SK-N-SH treated with all-trans-retinoic acid at 6 μM for 48 hours (cell line): ENCODE results near the gene CBX7.

ENCODE experiments used
- ATAC-seq: fragments of 200-7000 bp; cut with Tn5 transposase; 3 replicates; pipeline ENCODE4 v1.9.1; 2020; ENCODE audit warnings: mild to moderate bottlenecking, moderate library complexity
- ARNTL ChIP-seq: fragments of 450-650 bp; formaldehyde crosslinking; IDR thresholded peaks from 2 replicates; pipeline ENCODE4 v1.5.0; 2020; ENCODE audit warnings: low read depth, mild to moderate bottlenecking, moderate library complexity, borderline replicate concordance
- BACH2 ChIP-seq: fragments of 250-450 bp; sonication (Bioruptor Pico); IDR thresholded peaks from 2 replicates; pipeline ENCODE4 v1.9.0; 2021; ENCODE audit warnings: mild to moderate bottlenecking, borderline replicate concordance
- CREB5 ChIP-seq: fragments of 250-450 bp; sonication (Bioruptor Pico); IDR thresholded peaks from 2 replicates; pipeline ENCODE4 v1.5.1; 2020; ENCODE audit warnings: low read depth, mild to moderate bottlenecking, moderate library complexity
- CSDC2 ChIP-seq: fragments of 250-450 bp; sonication (Bioruptor Pico); IDR thresholded peaks from 2 replicates; pipeline ENCODE4 v1.5.0; 2020; ENCODE audit warnings: mild to moderate bottlenecking, moderate library complexity
- CSRNP3 ChIP-seq: fragments of 250-450 bp; sonication (Bioruptor Pico); IDR thresholded peaks from 2 replicates; pipeline ENCODE4 v1.5.1; 2021; ENCODE audit warnings: mild to moderate bottlenecking, moderate library complexity
- ESRRG ChIP-seq: fragments of 250-450 bp; sonication (Bioruptor Pico); IDR thresholded peaks from 2 replicates; pipeline ENCODE4 v1.6.1; 2021; ENCODE audit warnings: mild to moderate bottlenecking
- GLIS3 ChIP-seq: fragments of 250-450 bp; sonication (Bioruptor Pico); IDR thresholded peaks from 2 replicates; pipeline ENCODE4 v1.5.0; 2020; ENCODE audit warnings: mild to moderate bottlenecking, moderate library complexity
- ISL1 ChIP-seq: fragments of 250-450 bp; sonication (Bioruptor Pico); IDR thresholded peaks from 2 replicates; pipeline ENCODE4 v2.1.2; 2022; ENCODE audit warnings: mild to moderate bottlenecking, moderate library complexity
- OSR1 ChIP-seq: fragments of 250-450 bp; sonication (Bioruptor Pico); IDR thresholded peaks from 2 replicates; pipeline ENCODE4 v1.8.0; 2022; ENCODE audit warnings: moderate library complexity, mild to moderate bottlenecking, inconsistent platforms
- PATZ1 ChIP-seq: fragments of 250-450 bp; sonication (Bioruptor Pico); IDR thresholded peaks from 2 replicates; pipeline ENCODE4 v1.8.0; 2020; ENCODE audit warnings: mild to moderate bottlenecking, moderate library complexity, borderline replicate concordance
- PPARA ChIP-seq: fragments of 250-450 bp; sonication (Bioruptor Pico); IDR thresholded peaks from 2 replicates; pipeline ENCODE4 v1.5.0; 2020; ENCODE audit warnings: mild to moderate bottlenecking, borderline replicate concordance
- RARB ChIP-seq: fragments of 250-450 bp; sonication (Bioruptor Pico); IDR thresholded peaks from 2 replicates; pipeline ENCODE4 v1.8.0; 2021; ENCODE audit warnings: mild to moderate bottlenecking, moderate library complexity
- SNAI2 ChIP-seq: fragments of 250-450 bp; sonication (Bioruptor Pico); IDR thresholded peaks from 2 replicates; pipeline ENCODE4 v1.5.0; 2020; ENCODE audit warnings: mild to moderate bottlenecking, moderate library complexity
- TCF4 ChIP-seq: fragments of 250-450 bp; sonication (Bioruptor Pico); IDR thresholded peaks from 2 replicates; pipeline ENCODE4 v1.8.0; 2021; ENCODE audit warnings: mild to moderate bottlenecking, moderate library complexity, borderline replicate concordance
- TOX ChIP-seq: fragments of 250-450 bp; sonication (Bioruptor Pico); IDR thresholded peaks from 2 replicates; pipeline ENCODE4 v1.8.0; 2021; ENCODE audit warnings: mild to moderate bottlenecking, moderate library complexity, borderline replicate concordance
- TSHZ2 ChIP-seq: fragments of 250-450 bp; sonication (Bioruptor Pico); IDR thresholded peaks from 2 replicates; pipeline ENCODE4 v1.5.0; 2020; ENCODE audit warnings: mild to moderate bottlenecking, moderate library complexity
- ZC3H10 ChIP-seq: fragments of 250-450 bp; sonication (Bioruptor Pico); IDR thresholded peaks from 2 replicates; pipeline ENCODE4 v1.5.1; 2021; ENCODE audit warnings: mild to moderate bottlenecking, moderate library complexity
- ZFP3 ChIP-seq: fragments of 250-450 bp; sonication (Bioruptor Pico); IDR thresholded peaks from 2 replicates; pipeline ENCODE4 v1.5.0; 2020; ENCODE audit warnings: mild to moderate bottlenecking, moderate library complexity
- ZFP30 ChIP-seq: fragments of 450-650 bp; formaldehyde crosslinking; IDR thresholded peaks from 2 replicates; pipeline ENCODE4 v1.5.0; 2022; ENCODE audit warnings: mild to moderate bottlenecking, moderate library complexity
- ZNF565 ChIP-seq: fragments of 450-650 bp; formaldehyde crosslinking; conservative IDR thresholded peaks from 2 replicates; pipeline ENCODE4 v1.5.0; 2020; ENCODE audit warnings: low read depth, mild to moderate bottlenecking, moderate library complexity
- ZNF70 ChIP-seq: fragments of 450-650 bp; formaldehyde crosslinking; IDR thresholded peaks from 2 replicates; pipeline ENCODE4 v1.5.0; 2020; ENCODE audit warnings: mild to moderate bottlenecking, moderate library complexity
- ZNF8 ChIP-seq: fragments of 450-650 bp; formaldehyde crosslinking; IDR thresholded peaks from 2 replicates; pipeline ENCODE4 v1.5.0; 2020; ENCODE audit warnings: mild to moderate bottlenecking, moderate library complexity

CBX7 gene

GRCh38 chr22:39177456-39177775, 24.9 kb upstream of the CBX7 start:
- TF ChIP-seq SNAI2 = no peak
- TF ChIP-seq RARB = no peak
- TF ChIP-seq ZNF8 = no peak
- TF ChIP-seq ZFP30 (CRISPR knock-in tag) = no peak
- no peak for TF ChIP-seq ZNF70 (CRISPR knock-in tag)
- TF ChIP-seq TOX = no peak
- TF ChIP-seq ISL1 (CRISPR knock-in tag) = no peak
- TF ChIP-seq TSHZ2 (CRISPR knock-in tag) = no peak
- no peak for TF ChIP-seq ESRRG (CRISPR knock-in tag)
- TF ChIP-seq PPARA (CRISPR knock-in tag) = no peak
- no peak for TF ChIP-seq ARNTL (CRISPR knock-in tag)
- no peak for TF ChIP-seq GLIS3 (CRISPR knock-in tag)
- no peak for TF ChIP-seq ZNF565 (CRISPR knock-in tag)
- TF ChIP-seq TCF4 (CRISPR knock-in tag) = no peak
- TF ChIP-seq CSRNP3 (CRISPR knock-in tag) = no peak
- TF ChIP-seq ZC3H10 (CRISPR knock-in tag) = no peak
- no peak for TF ChIP-seq CREB5
- no peak for TF ChIP-seq BACH2
- TF ChIP-seq ZFP3 (CRISPR knock-in tag) = no peak
- no peak for ATAC-seq

GRCh38 chr22:39176714-39177455, 24.4 kb upstream of the CBX7 start:
- no peak for TF ChIP-seq ZFP3 (CRISPR knock-in tag)
- TF ChIP-seq GLIS3 (CRISPR knock-in tag) = no peak
- TF ChIP-seq ESRRG (CRISPR knock-in tag) = no peak
- TF ChIP-seq TOX = no peak
- TF ChIP-seq ZFP30 (CRISPR knock-in tag) = no peak
- no peak for ATAC-seq

- ATAC-seq = peak; percentile 56
- TF ChIP-seq SNAI2 = no peak
- no peak for TF ChIP-seq TCF4 (CRISPR knock-in tag)
- no peak for TF ChIP-seq CREB5
- no peak for TF ChIP-seq ARNTL (CRISPR knock-in tag)
- no peak for TF ChIP-seq ZNF565 (CRISPR knock-in tag)
- TF ChIP-seq TSHZ2 (CRISPR knock-in tag) = no peak
- no peak for TF ChIP-seq PPARA (CRISPR knock-in tag)
- no peak for TF ChIP-seq ZFP3 (CRISPR knock-in tag)
- TF ChIP-seq BACH2 = no peak
- no peak for TF ChIP-seq OSR1 (CRISPR knock-in tag)
- TF ChIP-seq ESRRG (CRISPR knock-in tag) = no peak
- TF ChIP-seq CSDC2 = no peak
- no peak for TF ChIP-seq CSRNP3 (CRISPR knock-in tag)
- no peak; the same call in 1 of the 2 replicates for TF ChIP-seq ISL1 (CRISPR knock-in tag)
- TF ChIP-seq GLIS3 (CRISPR knock-in tag) = no peak
- no peak for TF ChIP-seq ZC3H10 (CRISPR knock-in tag)
- TF ChIP-seq PATZ1 (CRISPR knock-in tag) = no peak
- no peak for TF ChIP-seq RARB
- no peak for TF ChIP-seq ZFP30 (CRISPR knock-in tag)
Measured at GRCh38 chr22:39176143-39176713, 23.7 kb upstream of the CBX7 start.
